WERI-Rb-1 (cell line): Measurements from ENCODE around the gene LIPA.
"Not testable (repeated sequence)": the region's sequence is repeated elsewhere in the genome, so short reads cannot be mapped to it uniquely, and the experiment has no call there.

Experiments
- DNase-seq: peaks from one replicate; pipeline ENCODE4 v3.0.0-alpha.2; 2020
- H3K27ac ChIP-seq: fragments of 250-450 bp; sonication (Bioruptor Pico); 2 replicates; pipeline ENCODE4 v1.5.1; 2020; ENCODE audit warnings: mild to moderate bottlenecking, moderate library complexity
- H3K27me3 ChIP-seq: fragments of 250-450 bp; sonication (Bioruptor Pico); 2 replicates; pipeline ENCODE4 v1.5.1; 2021; ENCODE audit warnings: mild to moderate bottlenecking, low read depth, moderate library complexity; ENCODE audit not compliant: insufficient read depth, severe bottlenecking
- H3K36me3 ChIP-seq: fragments of 250-450 bp; sonication (Bioruptor Pico); 2 replicates; pipeline ENCODE4 v1.5.1; 2020; ENCODE audit warnings: mild to moderate bottlenecking, moderate library complexity
- H3K4me3 ChIP-seq: 2 replicates; pipeline ENCODE4 v1.5.1; 2011; ENCODE audit warnings: low read depth, mild to moderate bottlenecking, control low read depth, low read length
- H3K9me3 ChIP-seq: fragments of 250-450 bp; sonication (Bioruptor Pico); 2 replicates; pipeline ENCODE4 v1.5.1; 2021; ENCODE audit warnings: mild to moderate bottlenecking, moderate library complexity; ENCODE audit not compliant: severe bottlenecking
- CTCF ChIP-seq: IDR thresholded peaks from 2 replicates; pipeline ENCODE4 v1.5.1; 2011; ENCODE audit warnings: low read depth, mild to moderate bottlenecking, control low read depth, inconsistent platforms, low read length

The LIPA gene

GRCh38 chr10:89257581-89257980, 6.0 kb upstream of the LIPA start:
- H3K36me3 ChIP-seq, result no peaks in the 10 kb centered on the region
- no peak for TF ChIP-seq CTCF

GRCh38 chr10:89256962-89257361, 5.4 kb upstream of the LIPA start:
- Histone ChIP-seq H3K27me3 (no peaks in the 10 kb centered on the region), H3K9me3 (peaks cover 10% of the 10 kb centered on the region), H3K27ac (no peak overlapping the region), H3K4me3 (no peak overlapping the region), H3K36me3 (no peaks in the 10 kb centered on the region)
- no peak for TF ChIP-seq CTCF
- DNase-seq, result no peak

More at GRCh38 chr10:89257581-89257980, 6.0 kb upstream of the LIPA start:
- DNase-seq, result no peak
- Histone ChIP-seq H3K27me3 (no peaks in the 10 kb centered on the region), H3K9me3 (peaks cover 10% of the 10 kb centered on the region), H3K27ac (no peak overlapping the region), H3K4me3 (no peak overlapping the region)

GRCh38 chr10:89256340-89256739, 4.8 kb upstream of the LIPA start:
- DNase-seq, result no peak
- TF ChIP-seq CTCF, result no peak
- Histone ChIP-seq H3K9me3 (peaks cover 10% of the 10 kb centered on the region), H3K27me3 (no peaks in the 10 kb centered on the region), H3K36me3 (no peaks in the 10 kb centered on the region), H3K4me3 (no peak overlapping the region), H3K27ac (no peak overlapping the region)

GRCh38 chr10:89255793-89256192, 4.2 kb upstream of the LIPA start:
- Histone ChIP-seq H3K9me3 (peaks cover 10% of the 10 kb centered on the region), H3K27me3 (no peaks in the 10 kb centered on the region), H3K27ac (no peak overlapping the region), H3K4me3 (no peak overlapping the region), H3K36me3 (no peaks in the 10 kb centered on the region)
- no peak for TF ChIP-seq CTCF
- DNase-seq, result no peak

GRCh38 chr10:89255091-89255579, 3.6 kb upstream of the LIPA start:
- not testable (repeated sequence) for H3K27me3 ChIP-seq, H3K27ac ChIP-seq, H3K4me3 ChIP-seq, DNase-seq, H3K36me3 ChIP-seq
- peaks cover 10% of the 10 kb centered on the region for H3K9me3 ChIP-seq

GRCh38 chr10:89252225-89252585, 630 bp upstream of the LIPA start:
- Histone ChIP-seq H3K27ac (no peak overlapping the region), H3K9me3 (peaks cover 10% of the 10 kb centered on the region), H3K27me3 (no peaks in the 10 kb centered on the region), H3K4me3 (peak overlapping the region; percentile 96; the same call in 1 of the 2 replicates), H3K36me3 (no peaks in the 10 kb centered on the region)
- no peak for TF ChIP-seq CTCF
- no peak for DNase-seq
